IMR-90 (cell line): ENCODE results near the gene FOXL3. TPM values are rescaled to one million over a fixed set of nuclear protein-coding genes. Genes with fewer than 3 reads are reported as not detected.

Experiments
- ATAC-seq: fragments of 200-7000 bp; cut with Tn5 transposase; 2 replicates; pipeline ENCODE4 v1.9.1; 2020; ENCODE audit warnings: low read depth, mild to moderate bottlenecking, moderate library complexity
- BruUV-seq: library from RNA; stranded (reverse); fragments of 400-500 nt; replicated peaks from 2 replicates; lab custom pipeline; 2021; lab: Mats Ljungman, UMichigan
- CTCF ChIA-PET: fragments of 300-600 bp; formaldehyde crosslinking; extraction: SDS; loops from one replicate; lab custom pipeline; 2021; ENCODE audit warnings: antibody characterized with exemption; lab: Yijun Ruan, JAX
- POLR2A ChIA-PET: fragments of 300-600 bp; sonication (Branson Sonifier 250); formaldehyde crosslinking; loops from one replicate; lab custom pipeline; 2022; ENCODE audit warnings: antibody characterized with exemption; ENCODE audit not compliant: unreplicated experiment; lab: Charles Lee
- DNase-seq: peaks from one replicate; pipeline ENCODE4 v3.0.0; 2013
- H2AFZ ChIP-seq: replicated peaks from 2 replicates; pipeline ENCODE3; 2013; ENCODE audit warnings: low read length, mild to moderate bottlenecking; ENCODE audit not compliant: poor library complexity
- H2AK5ac ChIP-seq: 2 replicates; pipeline ENCODE4 v1.6.1; 2013; ENCODE audit warnings: low read depth, low read length, inconsistent platforms
- H2AK9ac ChIP-seq: replicated peaks from 2 replicates; pipeline ENCODE3; 2013; ENCODE audit warnings: mild to moderate bottlenecking, low read depth, low read length, moderate library complexity; ENCODE audit not compliant: poor library complexity
- H2BK120ac ChIP-seq: 2 replicates; pipeline ENCODE4 v1.6.1; 2013; ENCODE audit warnings: low read depth, low read length, inconsistent platforms
- H2BK15ac ChIP-seq: 3 replicates; pipeline ENCODE4 v1.6.1; 2013; ENCODE audit warnings: low read depth, low read length, inconsistent platforms
- H2BK20ac ChIP-seq: 2 replicates; pipeline ENCODE4 v1.6.1; 2013; ENCODE audit warnings: low read depth, mild to moderate bottlenecking, inconsistent platforms, low read length, moderate library complexity
- H2BK5ac ChIP-seq: 2 replicates; pipeline ENCODE4 v1.6.1; 2013; ENCODE audit warnings: mild to moderate bottlenecking, low read depth, low read length, inconsistent platforms; ENCODE audit not compliant: poor library complexity, severe bottlenecking
- H3K14ac ChIP-seq: replicated peaks from 2 replicates; pipeline ENCODE4 v1.6.1; 2013; ENCODE audit warnings: low read depth, low read length, inconsistent platforms
- H3K18ac ChIP-seq: 2 replicates; pipeline ENCODE4 v1.6.1; 2013; ENCODE audit warnings: low read depth, low read length, control low read depth
- H3K23ac ChIP-seq: 2 replicates; pipeline ENCODE4 v1.6.1; 2013; ENCODE audit warnings: low read depth, low read length, inconsistent platforms
- H3K27ac ChIP-seq: 2 replicates; pipeline ENCODE4 v1.5.1; 2013; ENCODE audit warnings: mild to moderate bottlenecking, control low read depth, low read length; ENCODE audit not compliant: insufficient read depth
- H3K27me3 ChIP-seq: 2 replicates; pipeline ENCODE4 v1.6.1; 2013; ENCODE audit warnings: low read length; ENCODE audit not compliant: control insufficient read depth, insufficient read depth
- H3K36me3 ChIP-seq: 2 replicates; pipeline ENCODE4 v1.6.1; 2013; ENCODE audit warnings: low read length, mixed read lengths; ENCODE audit not compliant: control insufficient read depth, insufficient read depth
- H3K4ac ChIP-seq: 2 replicates; pipeline ENCODE4 v1.6.1; 2013; ENCODE audit warnings: low read depth, low read length, inconsistent platforms
- H3K4me1 ChIP-seq: 2 replicates; pipeline ENCODE4 v1.6.1; 2013; ENCODE audit warnings: low read length, mixed read lengths; ENCODE audit not compliant: control insufficient read depth, insufficient read depth
- H3K4me2 ChIP-seq: 2 replicates; pipeline ENCODE4 v1.6.1; 2013; ENCODE audit warnings: low read depth, mild to moderate bottlenecking, control low read depth, low read length, moderate library complexity
- H3K4me3 ChIP-seq: 2 replicates; pipeline ENCODE4 v1.5.1; 2013; ENCODE audit warnings: low read depth, mild to moderate bottlenecking, control low read depth, low read length, moderate library complexity; ENCODE audit not compliant: insufficient read depth
- H3K56ac ChIP-seq: 2 replicates; pipeline ENCODE4 v1.6.1; 2013; ENCODE audit warnings: low read length, inconsistent platforms; ENCODE audit not compliant: insufficient read depth; ENCODE audit errors: extremely low read depth
- H3K79me1 ChIP-seq, 2 experiments: 2 replicates each; pipeline ENCODE4 v1.6.1; 2013; ENCODE audit warnings: low read length in 2 of 2, inconsistent platforms in 1 of 2, low read depth in 1 of 2
- H3K9ac ChIP-seq: 2 replicates; pipeline ENCODE4 v1.6.1; 2013; ENCODE audit warnings: low read depth, low read length, control low read depth
- H3K9me1 ChIP-seq: 2 replicates; pipeline ENCODE4 v1.6.1; 2013; ENCODE audit warnings: low read length, inconsistent platforms; ENCODE audit not compliant: insufficient read depth
- H3K9me3 ChIP-seq: 2 replicates; pipeline ENCODE4 v1.6.1; 2013; ENCODE audit warnings: low read length; ENCODE audit not compliant: control insufficient read depth, insufficient read depth
- H4K20me1 ChIP-seq: 2 replicates; pipeline ENCODE4 v1.6.1; 2013; ENCODE audit warnings: low read length, inconsistent platforms; ENCODE audit not compliant: insufficient read depth
- H4K5ac ChIP-seq: 2 replicates; pipeline ENCODE4 v1.6.1; 2013; ENCODE audit warnings: mild to moderate bottlenecking, low read depth, low read length, control low read depth
- H4K8ac ChIP-seq, 2 experiments: 2 replicates each; pipeline ENCODE4 v1.6.1; 2013; ENCODE audit warnings: low read depth in 2 of 2, low read length in 2 of 2, control low read depth in 1 of 2, inconsistent platforms in 1 of 2
- H4K91ac ChIP-seq: 2 replicates; pipeline ENCODE4 v1.6.1; 2013; ENCODE audit warnings: low read depth, low read length, inconsistent platforms; ENCODE audit not compliant: insufficient read depth
- BHLHE40 ChIP-seq: fragments of 150-350 bp; IDR thresholded peaks from 2 replicates; pipeline ENCODE4 v1.6.1; 2016; ENCODE audit warnings: mild to moderate bottlenecking, low read depth, low read length
- CEBPB ChIP-seq: IDR thresholded peaks from 2 replicates; pipeline ENCODE4 v1.6.1; 2012; ENCODE audit warnings: low read depth, low read length, improper control_type of control experiment
- ELK1 ChIP-seq: fragments of 150-350 bp; IDR thresholded peaks from 2 replicates; pipeline ENCODE4 v1.6.1; 2016; ENCODE audit warnings: low read depth, mild to moderate bottlenecking, low read length, moderate library complexity, borderline replicate concordance
- MAZ ChIP-seq: IDR thresholded peaks from 2 replicates; pipeline ENCODE4 v1.6.1; 2012; ENCODE audit warnings: low read depth, mild to moderate bottlenecking, low read length, improper control_type of control experiment, moderate library complexity, borderline replicate concordance
- MXI1 ChIP-seq: IDR thresholded peaks from 2 replicates; pipeline ENCODE4 v1.6.1; 2012; ENCODE audit warnings: low read depth, mild to moderate bottlenecking, low read length, moderate library complexity, borderline replicate concordance
- POLR2A ChIP-seq: IDR thresholded peaks from 2 replicates; pipeline ENCODE4 v1.6.1; 2012; ENCODE audit warnings: mild to moderate bottlenecking, low read depth, low read length
- RCOR1 ChIP-seq: IDR thresholded peaks from 2 replicates; pipeline ENCODE4 v1.6.1; 2012; ENCODE audit warnings: mild to moderate bottlenecking, low read length, improper control_type of control experiment; ENCODE audit not compliant: insufficient replicate concordance
- RFX5 ChIP-seq: IDR thresholded peaks from 2 replicates; pipeline ENCODE4 v1.8.0; 2012; ENCODE audit warnings: low read depth, mild to moderate bottlenecking, low read length, moderate library complexity
- SMC3 ChIP-seq: fragments of 150-350 bp; IDR thresholded peaks from 2 replicates; pipeline ENCODE4 v1.6.1; 2016; ENCODE audit warnings: low read depth, mild to moderate bottlenecking, antibody characterized with exemption, low read length, moderate library complexity
- whole genome bisulfite sequencing, 2 experiments: methylation state at CpG; one replicate each; pipeline versions ENCODE4 v1.1.5 to v1.1.7; 2013; ENCODE audit warnings: missing lambda C conversion rate in 2 of 2; ENCODE audit not compliant: insufficient read length in 1 of 2; ENCODE audit errors: extremely low coverage in 2 of 2; 5-methylcytosine and 5-hydroxymethylcytosine counted together
- dilution Hi-C: fragments of 300-500 bp; cut with HindIII; formaldehyde crosslinking; loops from one replicate; pipeline ENCODE4 v1.14.3; 2018; ENCODE audit warnings: low sequenced_read_pairs; ENCODE audit not compliant: unreplicated experiment
- in situ Hi-C: fragments of 300-500 bp; cut with MboI; formaldehyde crosslinking; loops from 3 replicates; pipeline ENCODE4 v1.14.3; 2019; ENCODE audit warnings: low sequenced_read_pairs, inconsistent platforms, mixed read lengths
- intact Hi-C: fragments of 100-400 bp; cut with micrococcal nuclease; formaldehyde crosslinking; loops from 2 replicates; pipeline ENCODE4 v1.10.0; 2022
- polyA plus RNA-seq, 3 experiments: library from polyadenylated mRNA; depleted of rRNA; stranded (reverse); fragments of >200 nt; gene quantifications; 2 replicates each; pipeline ENCODE4 v1.2.3, GENCODE V29; 2012; ENCODE audit warnings: low replicate concordance in 1 of 3
- total RNA-seq: library from RNA; depleted of rRNA; stranded (reverse); fragments of >200 nt; gene quantifications from 2 replicates; pipeline ENCODE4 v1.2.3, GENCODE V29; 2012
- TF ChIP-seq, protein P1 (sequence below): fragments of 150-350 bp; IDR thresholded peaks from 2 replicates; pipeline ENCODE4 v1.6.1; 2017; ENCODE audit warnings: mild to moderate bottlenecking, antibody characterized with exemption, low read length, low read depth

The FOXL3 gene
- total and polyA plus RNA-seq, 2 of the 4 experiments (the other 2 are of a cell fraction), result not detected

- TF ChIP-seq MXI1 (no peak), RCOR1 (no peak), BHLHE40 (no peak)
Observed at GRCh38 chr7:303425-303824, 13.5 kb downstream of the FOXL3 start (continued).

GRCh38 chr7:303884-304573 is 14.1 kb downstream of the FOXL3 start:
- Histone ChIP-seq H2BK20ac (no peak overlapping the region), H3K4me1 (no peaks in the 10 kb centered on the region), H2AK9ac (no peak overlapping the region), H4K8ac (no peak overlapping the region), H3K56ac (no peak overlapping the region), H3K79me1 (no peaks in the 10 kb centered on the region), H3K4me3 (no peak overlapping the region), H3K4me2 (no peak overlapping the region), H4K91ac (no peak overlapping the region), H3K4ac (no peak overlapping the region), H2BK5ac (no peak overlapping the region), H2BK120ac (no peak overlapping the region), H3K14ac (no peak overlapping the region), H4K5ac (no peak overlapping the region), H4K20me1 (peaks cover 3% of the 10 kb centered on the region; the same call in 1 of the 2 replicates), H3K36me3 (no peaks in the 10 kb centered on the region), H3K27me3 (peaks cover 16% of the 10 kb centered on the region), H3K9me1 (0 out of 2 replicates have a peak, but pooled peaks cover 4% of the 10 kb centered on the region), H3K9ac (no peak overlapping the region), H2AK5ac (no peak overlapping the region), H3K23ac (no peak overlapping the region), H3K9me3 (peaks cover 4% of the 10 kb centered on the region), H2AFZ (no peak overlapping the region), H3K27ac (no peak overlapping the region), H3K18ac (no peak overlapping the region), H2BK15ac (no peak overlapping the region)
- ChIA-PET POLR2A (no interaction called here), CTCF (no interaction called here)
- in situ Hi-C loops, result no loop called here
- TF ChIP-seq POLR2A, result no peak
- no peak for TF ChIP-seq RFX5
- no peak for TF ChIP-seq SMC3
- no peak for TF ChIP-seq CEBPB
- TF ChIP-seq BHLHE40, result no peak
- TF ChIP-seq, protein P1, sequence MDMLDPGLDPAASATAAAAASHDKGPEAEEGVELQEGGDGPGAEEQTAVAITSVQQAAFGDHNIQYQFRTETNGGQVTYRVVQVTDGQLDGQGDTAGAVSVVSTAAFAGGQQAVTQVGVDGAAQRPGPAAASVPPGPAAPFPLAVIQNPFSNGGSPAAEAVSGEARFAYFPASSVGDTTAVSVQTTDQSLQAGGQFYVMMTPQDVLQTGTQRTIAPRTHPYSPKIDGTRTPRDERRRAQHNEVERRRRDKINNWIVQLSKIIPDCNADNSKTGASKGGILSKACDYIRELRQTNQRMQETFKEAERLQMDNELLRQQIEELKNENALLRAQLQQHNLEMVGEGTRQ, result no peak
- TF ChIP-seq MAZ, result no peak
- TF ChIP-seq ELK1, result no peak
- dilution Hi-C loops, result no loop called here
- BruUV-seq, result no TSS peak
- WGBS, 2 experiments, result 89% methylated on average over 13 of the region's 24 CpGs; no CpG with 5 or more reads in 1 of the 2 experiments
- intact Hi-C loops, result no loop called here
- no peak for DNase-seq
- no peak for ATAC-seq
